GM12872 (cell line): ENCODE data around the gene PDCD2L.

Source experiments
- CTCF ChIP-seq: IDR thresholded peaks from 3 replicates; pipeline ENCODE4 v1.5.1; 2011; ENCODE audit warnings: low read depth, mild to moderate bottlenecking, low read length, moderate library complexity; ENCODE audit not compliant: insufficient read depth

The PDCD2L gene

GRCh38 chr19:34393629-34394028 is 10.6 kb upstream of the PDCD2L start:
- no peak for TF ChIP-seq CTCF

GRCh38 chr19:34397853-34398252 is 6.3 kb upstream of the PDCD2L start:
- no peak for TF ChIP-seq CTCF

- TF ChIP-seq CTCF = no peak
Measured at GRCh38 chr19:34399886-34400285, 4.3 kb upstream of the PDCD2L start.

- no peak for TF ChIP-seq CTCF
Measured at GRCh38 chr19:34402074-34402600, 2.1 kb upstream of the PDCD2L start.

GRCh38 chr19:34403784-34404108 is 453 bp upstream of the PDCD2L start:
- TF ChIP-seq CTCF = no peak

GRCh38 chr19:34405892-34406660 is 1.9 kb downstream of the PDCD2L start:
- no peak for TF ChIP-seq CTCF

- TF ChIP-seq CTCF = no peak
Measured at GRCh38 chr19:34408411-34408810, 4.2 kb downstream of the PDCD2L start.
